GM18909 (cell line): Measurements from ENCODE around the gene RASSF4.
A peak's percentile ranks its signal among the peaks of the same experiment; 100 is the strongest.

Experiments used
- ATAC-seq: cut with Tn5 transposase; IDR thresholded peaks from one replicate; pipeline ENCODE4 v1.9.1; 2021; ENCODE audit warnings: mild to moderate bottlenecking; ENCODE audit not compliant: unreplicated experiment, poor library complexity

Gene RASSF4

DNA sequence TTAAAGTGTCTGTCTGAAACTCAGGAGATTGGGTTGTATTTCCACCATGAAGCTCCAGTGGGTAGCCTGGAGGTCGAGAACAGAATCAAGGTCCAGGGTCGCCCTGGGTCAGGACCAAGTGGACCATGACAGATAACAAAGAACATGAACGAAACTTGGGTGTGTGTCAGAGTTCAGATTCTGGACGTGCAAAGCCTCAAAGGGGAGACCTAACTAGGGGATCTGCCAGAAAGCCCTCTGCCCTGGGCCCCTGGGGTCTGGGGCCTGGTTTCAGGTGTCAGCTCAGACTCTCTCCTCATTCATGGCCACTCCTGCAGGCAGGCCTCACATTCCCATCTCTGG lies 1.6 kb downstream of the RASSF4 start:
- ATAC-seq = no peak

DNA sequence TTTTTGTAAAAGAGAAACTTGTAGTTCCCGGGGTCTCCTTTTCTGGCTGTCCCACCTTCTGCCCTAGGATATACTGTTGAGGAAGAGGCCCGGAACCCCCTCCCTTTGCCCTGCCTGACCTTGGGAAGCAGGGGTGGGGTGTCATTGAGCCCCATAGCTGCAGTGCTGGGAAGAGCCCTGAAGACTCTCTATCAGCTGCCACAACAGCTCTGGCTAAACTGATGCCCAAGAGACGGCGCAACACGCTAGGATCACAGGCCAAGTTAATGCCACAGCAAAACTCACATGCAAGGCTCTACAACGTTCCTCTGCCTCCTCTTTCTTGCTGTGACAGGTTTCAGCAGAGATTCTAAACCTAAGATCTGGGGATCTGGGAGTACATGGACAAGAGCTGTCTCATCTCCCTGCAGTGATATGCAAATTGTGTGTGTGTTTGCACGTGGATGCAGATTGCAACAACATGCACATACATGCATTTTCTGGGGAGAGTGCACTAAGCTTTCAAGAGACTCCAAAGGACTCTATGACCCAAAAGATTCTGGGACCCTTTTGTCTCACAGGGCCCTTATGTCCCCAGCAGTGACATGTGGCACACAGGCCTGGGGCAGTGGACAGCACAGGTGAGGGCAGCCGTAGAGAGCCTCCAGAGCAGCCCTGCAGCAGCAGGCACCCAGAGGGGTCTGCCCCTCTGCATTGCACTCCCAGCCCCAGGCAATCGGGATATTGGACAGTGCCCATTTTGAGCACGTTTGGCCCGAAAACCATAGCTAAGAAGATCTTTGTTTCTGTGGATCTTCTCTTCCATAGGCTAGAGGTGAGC lies 2.5 kb downstream of the RASSF4 start:
- no peak for ATAC-seq

DNA sequence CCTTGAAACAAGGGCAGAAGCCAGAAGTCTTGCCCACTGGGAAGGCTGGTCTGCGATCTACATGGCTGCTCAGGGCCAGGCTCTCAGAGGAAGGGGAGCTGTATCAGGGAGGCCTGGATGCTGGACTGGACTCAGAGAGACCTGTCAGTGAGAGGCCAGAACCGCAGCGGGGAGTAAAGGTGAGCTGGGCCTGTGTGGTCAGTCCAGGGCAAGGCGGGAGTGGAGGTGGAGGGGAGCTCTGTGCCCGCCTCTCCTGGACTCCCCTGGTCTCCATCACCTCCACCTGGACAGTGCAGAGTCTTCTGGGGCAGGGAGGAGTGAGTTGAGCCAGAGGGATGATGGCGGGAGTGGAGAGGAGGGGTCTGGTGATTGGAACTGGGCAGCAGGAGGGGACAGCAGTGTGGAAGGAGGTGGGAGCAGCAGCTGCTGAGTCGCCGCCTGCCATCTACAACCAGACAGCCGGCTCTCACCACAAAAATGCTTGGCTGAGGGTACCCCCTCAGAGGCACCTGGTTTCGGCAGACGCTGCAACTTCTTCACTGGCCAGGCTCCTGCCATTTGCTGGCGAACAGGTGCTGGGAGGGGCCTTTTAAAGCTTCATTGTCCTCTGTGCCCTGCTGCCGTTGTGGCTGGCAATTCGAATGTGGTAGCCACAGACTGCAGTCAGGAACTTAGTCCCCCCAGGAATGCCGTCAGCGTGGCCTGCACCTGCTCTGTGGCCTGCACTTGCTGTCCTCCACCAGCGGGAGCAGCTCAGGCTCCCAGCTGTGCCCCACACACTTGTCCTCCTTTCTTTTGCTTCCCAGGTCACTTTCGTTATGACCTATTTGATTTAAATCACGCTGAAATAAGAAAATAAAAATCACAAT lies 3.5 kb downstream of the RASSF4 start:
- no peak for ATAC-seq

DNA sequence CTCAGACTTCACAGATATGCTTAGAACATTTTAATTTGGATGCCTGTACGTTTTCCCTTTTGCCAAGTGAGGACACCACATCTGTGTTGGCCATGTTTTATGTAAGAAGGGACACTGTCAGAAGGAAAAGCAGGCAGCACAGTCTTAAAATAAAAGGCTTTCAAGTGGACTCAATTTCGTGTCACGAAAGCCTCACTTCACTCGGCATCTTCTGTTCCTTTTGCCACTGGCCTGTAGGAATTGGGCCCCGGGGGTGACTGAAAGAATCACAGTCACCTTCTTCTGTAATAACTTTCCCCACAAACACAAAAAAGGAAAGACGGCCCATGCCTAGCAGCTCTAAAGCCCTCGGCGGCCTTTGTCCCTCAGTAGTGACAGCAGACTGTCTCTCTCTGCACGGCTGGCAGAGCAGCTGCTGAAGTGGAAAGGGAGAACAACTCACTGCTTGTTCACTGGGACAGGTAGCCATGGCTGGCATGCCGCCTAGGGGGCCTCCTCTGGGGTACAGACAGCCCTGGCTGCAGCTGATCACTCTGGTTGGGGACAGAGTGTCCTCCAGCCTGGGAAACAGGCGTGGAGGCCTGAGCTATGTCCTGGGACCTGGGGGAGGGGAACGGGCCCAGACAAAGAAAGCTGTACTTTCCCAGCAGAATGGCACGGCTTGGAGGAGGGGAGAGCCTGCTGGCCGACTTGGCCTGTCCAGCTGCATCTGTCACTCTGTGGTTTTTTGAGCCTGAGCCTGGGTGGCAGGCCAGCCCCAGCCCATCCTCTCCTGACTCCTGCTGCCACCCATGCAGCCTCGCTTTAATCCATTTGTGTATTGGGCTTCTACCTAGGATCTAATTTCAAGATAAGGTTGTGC lies 4.4 kb downstream of the RASSF4 start:
- no peak for ATAC-seq

DNA sequence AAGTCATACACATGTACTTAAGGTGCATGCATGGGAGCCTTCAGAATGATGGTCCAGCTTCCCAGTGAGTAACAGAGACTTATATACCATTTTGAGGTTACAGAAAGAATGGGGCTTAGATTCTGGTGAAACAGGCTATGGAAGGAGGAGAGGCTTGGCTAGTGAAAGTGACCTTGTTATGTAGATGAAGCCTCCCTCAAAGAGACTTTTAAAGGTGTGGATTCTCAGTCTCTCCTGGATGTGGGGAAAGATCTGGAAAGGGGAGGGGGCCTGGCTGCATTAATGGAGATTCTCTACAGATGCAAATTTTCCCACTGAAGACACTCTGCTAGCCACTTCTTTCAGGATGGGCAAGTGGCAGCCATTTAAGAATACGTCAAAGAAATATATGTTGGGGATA lies 5.5 kb downstream of the RASSF4 start:
- no peak for ATAC-seq

DNA sequence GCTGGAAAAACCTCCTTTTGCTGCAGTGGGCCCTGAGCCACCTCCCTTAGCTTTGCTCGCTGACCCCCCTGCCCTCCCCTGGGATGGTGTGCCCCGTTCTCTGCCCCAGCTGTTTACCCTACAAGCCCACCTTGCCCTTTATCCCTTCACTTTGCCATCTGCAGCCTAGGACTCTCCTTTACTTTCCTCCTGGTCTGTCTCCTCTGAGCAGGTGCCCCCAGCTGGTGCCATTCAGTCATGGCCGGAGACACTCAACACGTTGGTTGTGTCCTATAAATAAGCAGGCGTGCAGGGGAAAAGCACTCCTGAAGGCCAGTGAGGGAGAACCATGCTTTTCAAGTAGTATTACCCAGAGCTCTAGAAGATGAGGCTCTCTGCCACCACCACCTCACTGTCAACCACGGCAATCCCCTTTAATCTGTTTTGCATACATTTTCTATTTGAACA lies 6.1 kb downstream of the RASSF4 start:
- ATAC-seq = peak; percentile 47

DNA sequence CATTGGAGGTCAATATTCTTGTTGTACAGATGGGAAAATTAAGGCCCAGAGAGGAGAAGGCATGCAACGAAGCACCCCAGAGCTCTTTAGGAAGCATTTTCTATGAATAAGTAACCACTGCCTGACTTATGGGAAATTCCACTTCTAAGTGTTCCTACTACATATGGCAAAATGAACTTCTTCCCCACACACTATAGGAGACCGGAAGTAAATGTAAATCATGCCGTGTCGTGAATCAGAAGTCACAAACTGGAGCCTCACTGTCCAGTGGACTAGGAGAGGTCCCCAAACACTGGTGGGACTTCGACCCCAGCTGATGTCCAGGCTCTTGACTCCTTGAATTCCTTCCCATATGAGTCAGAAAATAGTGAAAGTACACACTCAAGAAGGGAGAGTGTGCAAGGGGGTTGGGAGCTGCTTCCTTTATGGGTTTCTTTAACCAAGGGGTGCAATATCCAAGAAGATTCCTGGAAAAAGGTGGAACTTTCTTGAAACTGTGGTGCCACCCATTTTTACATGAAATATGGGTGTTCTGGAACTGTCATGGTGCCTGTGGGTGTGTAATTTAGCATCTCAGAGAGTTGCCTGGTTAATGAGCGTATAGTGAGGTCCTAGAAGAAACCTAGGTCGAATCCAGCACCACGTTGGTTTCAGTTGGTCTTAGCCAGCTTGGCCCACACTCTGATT lies 6.7 kb downstream of the RASSF4 start:
- ATAC-seq = peak; percentile 45

DNA sequence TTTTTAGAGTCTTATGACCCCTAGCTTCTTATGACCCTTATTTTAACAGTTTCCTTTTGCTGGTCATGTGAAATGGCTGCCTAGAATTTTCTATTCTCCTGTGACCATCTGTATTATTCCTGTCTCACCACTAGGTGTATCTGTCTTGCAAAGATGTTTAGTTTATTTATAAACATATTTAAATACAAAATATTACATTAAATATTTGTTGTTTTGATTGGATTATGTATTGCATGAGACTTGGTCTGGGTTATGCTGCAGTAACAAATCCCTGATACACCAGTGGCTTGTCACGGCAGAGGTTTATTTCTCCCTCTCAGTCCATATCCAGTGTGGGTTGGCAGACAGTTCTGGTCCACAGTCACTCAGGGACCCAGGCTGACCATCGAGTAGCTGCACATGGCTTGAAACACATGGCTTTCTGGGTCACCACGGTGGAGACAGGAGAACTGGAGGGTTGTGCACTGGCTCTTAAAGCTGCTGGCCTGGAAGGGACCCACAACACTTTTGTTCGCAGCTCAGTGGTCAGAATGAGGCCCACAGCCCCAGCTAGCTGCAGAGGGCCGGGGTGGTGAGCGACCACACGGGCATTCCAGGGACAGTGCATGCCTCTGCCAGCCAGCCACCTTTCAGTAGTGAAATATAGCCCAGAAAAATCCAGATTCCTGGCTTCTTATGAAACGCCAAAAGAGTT lies 7.4 kb downstream of the RASSF4 start:
- no peak for ATAC-seq

DNA sequence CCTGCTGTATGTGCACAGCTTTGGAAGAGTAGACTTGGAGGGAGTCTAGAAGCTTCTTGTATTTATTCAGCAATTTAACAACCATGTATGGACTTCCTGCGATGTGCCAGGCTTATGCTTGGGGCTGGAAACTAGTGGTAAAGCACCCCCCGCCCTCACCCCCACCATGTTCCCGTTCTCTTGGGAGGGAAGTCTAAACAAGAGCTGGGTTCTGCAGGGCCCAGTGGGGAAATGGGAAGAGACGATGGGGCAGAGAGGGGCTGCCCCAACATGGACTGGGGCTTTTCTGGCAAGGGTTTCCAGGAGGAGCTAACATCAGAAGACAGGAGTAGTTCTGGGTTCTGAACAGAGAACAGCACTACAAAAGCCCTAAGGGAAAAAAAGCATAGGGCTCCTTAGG lies 8.0 kb downstream of the RASSF4 start:
- ATAC-seq = no peak

DNA sequence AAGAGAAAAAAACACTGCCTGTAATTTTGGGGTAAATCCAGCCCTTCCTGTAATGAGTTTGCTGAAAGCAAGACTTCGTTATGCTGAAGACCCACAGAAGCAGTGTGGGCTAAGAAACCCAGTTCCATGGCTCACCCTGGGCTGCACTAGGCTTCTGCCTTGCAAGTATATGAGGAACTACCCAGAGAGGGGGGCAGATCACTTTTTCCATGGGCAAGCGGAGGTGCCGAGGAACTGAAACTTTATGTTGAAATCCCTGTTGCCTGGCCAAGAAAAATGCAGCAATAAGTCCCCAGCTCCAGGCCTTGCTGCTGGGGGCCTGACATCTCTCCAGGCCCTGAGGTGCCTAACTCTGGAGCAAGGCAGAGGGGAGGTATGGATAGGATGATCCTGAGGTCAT lies 8.5 kb downstream of the RASSF4 start:
- no peak for ATAC-seq

DNA sequence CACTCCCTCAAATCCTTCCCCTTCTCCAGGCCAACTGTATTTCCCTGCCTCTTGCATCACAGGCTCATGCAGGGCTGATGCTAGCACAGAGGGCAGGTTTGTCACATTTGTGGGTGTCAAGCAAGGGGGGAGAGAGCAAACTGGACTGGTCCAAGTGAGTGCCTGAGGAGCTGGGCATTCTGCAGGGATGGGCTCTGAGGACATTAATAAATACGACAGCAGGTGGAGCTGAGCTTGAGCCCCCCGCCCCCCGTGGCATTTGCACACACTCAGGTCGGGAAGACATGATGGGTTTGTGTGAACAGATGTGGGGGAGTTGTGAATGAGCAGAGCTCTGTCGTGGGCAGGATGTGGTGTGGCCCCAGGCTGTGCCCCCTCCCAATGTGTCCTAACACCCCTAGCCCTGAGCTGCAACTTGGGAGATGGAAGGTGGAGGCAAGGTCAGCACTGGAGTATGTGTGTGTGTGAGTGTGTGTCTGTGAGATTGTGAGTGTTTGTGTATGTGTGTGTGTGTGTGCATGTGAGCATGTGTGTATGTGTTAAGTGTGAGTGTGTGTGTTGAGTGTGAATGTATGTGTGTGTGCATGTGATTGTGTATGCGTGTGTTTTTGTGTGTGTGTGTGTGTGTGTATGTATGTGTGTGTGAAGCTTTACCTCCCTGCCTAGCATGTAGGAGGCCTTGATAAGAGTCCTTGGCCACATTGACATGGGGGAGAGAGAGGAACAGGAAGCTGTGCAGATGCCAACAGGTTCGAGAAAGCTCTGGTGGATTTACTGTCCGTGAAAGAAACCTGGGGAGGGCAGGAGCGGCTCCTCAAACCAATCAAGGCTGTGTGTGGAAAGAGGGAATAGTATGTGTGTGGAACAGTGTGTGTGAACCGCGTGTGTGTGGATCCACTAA lies 9.1 kb downstream of the RASSF4 start:
- no peak for ATAC-seq

DNA sequence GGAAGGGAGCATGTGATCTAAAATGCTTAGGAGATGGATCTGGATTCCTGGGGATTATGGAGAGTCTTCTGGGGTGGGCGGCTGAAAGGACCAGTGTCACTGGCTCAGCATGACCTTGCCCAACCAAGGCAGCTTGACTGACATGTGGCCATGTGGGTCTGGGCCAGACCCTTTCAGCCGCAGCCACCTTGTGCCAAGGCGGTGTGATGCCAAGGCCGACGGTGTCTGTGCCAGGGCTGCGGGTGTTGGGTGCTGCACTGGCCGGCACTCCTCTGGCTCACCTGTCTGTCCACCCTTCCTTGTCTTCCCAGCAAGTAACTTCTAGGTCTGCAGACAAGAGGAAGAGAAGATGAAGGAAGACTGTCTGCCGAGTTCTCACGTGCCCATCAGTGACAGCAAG lies 10.3 kb downstream of the RASSF4 start:
- ATAC-seq = no peak

DNA sequence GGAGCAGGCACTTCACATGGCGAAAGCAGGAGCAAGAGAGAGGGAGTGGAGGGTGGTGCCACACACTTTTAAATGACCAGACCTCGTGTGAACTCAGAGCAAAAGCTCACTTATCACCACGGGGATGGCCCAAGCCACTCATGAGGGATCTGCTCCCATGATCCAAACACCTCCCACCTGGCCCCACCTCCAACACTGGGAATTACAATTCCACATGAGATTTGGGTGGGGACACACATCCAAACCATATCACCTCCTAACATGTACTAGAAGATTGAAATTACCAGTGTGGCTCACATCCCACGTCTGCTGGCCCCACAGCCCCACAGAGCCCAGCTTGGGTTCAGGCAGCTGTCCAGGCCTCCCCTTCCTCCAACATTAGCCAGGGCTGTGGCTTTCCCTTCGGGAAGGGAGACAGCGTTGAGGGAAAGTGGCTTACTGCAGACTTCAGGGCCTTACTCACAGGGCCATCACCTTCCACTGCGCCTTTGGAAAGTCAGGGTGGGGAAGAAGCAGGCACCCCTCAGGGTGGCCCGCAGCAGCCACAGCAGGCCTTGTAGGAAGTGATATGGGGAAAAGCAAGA lies 11.3 kb downstream of the RASSF4 start:
- no peak for ATAC-seq

DNA sequence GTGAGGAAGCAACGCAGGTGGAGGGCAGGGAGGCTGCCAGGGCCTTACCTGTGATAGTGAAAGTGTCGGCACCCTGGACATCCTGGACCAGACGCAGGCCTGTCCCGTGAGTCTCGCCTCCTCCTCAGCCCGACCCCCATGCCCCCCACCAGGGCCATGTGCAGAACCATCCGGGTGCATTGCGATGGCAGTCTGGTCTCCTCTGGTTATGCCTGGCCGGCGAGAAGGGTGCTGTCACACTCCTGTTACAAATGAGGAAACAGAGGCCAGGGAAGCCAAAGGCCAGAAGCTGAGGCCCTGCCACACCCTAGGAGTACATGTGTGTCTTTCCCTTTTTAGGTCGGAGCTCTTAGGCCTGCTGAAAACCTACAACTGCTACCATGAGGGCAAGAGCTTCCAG lies 11.8 kb downstream of the RASSF4 start:
- no peak for ATAC-seq

DNA sequence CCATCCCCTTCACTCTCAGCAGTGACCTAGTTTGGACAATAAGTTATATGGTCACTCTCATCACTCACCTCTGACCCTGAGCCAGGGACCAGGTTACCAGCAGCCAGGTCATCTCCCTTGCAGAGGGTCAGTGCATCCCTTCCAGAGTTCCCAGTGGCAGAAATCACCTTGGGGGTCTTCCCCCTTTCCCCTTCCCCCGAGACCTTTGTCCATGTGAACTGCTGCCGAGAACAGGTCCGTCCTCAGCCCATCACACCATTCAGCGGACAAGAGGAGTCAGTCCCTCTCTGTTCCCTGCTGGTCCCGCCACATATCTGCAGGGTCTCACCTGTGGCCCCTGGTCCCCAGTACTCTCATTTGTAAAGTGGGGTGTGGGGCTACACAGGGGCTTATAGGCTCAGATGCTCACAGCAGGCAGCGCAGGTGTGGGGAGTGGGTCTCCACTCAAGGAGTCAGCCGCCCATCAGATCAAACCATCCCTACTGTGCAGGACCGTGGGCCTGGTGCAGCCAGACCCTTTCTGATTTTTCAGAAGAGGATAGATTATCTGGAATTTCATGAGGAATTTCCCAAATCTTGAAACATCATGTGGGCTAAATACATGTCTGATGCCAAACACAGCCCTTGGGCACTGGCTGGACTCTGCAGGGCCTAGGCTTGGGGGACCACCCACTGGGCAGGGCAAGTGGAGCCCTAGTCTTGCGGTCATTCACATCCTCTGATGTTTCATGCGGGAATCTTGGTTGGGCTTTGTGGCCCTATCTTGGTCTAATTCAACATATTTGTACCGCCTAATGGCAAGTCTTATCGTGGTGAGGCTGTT lies 12.5 kb downstream of the RASSF4 start:
- no peak for ATAC-seq

DNA sequence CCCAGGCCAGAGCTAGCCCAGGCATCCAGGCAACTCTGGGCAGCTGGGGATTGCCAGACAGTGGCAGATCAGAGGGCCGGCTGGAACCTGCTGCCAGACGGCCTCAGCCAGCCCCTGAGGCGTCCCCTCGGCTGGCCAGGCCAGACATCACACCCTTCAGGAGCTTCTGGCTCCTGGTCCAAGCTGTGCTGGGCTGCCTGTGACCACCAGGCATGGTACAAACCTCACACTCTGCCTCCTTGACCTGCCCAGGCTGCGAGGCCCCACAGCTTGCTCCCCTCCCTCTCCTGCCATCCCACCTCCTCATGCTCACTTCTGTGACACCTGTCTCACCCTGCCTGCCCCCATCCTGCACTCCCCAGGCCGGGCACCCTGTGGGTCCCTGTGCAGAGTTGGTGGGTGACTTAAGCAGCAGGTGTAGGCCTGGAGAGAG lies 13.3 kb downstream of the RASSF4 start:
- ATAC-seq = no peak

DNA sequence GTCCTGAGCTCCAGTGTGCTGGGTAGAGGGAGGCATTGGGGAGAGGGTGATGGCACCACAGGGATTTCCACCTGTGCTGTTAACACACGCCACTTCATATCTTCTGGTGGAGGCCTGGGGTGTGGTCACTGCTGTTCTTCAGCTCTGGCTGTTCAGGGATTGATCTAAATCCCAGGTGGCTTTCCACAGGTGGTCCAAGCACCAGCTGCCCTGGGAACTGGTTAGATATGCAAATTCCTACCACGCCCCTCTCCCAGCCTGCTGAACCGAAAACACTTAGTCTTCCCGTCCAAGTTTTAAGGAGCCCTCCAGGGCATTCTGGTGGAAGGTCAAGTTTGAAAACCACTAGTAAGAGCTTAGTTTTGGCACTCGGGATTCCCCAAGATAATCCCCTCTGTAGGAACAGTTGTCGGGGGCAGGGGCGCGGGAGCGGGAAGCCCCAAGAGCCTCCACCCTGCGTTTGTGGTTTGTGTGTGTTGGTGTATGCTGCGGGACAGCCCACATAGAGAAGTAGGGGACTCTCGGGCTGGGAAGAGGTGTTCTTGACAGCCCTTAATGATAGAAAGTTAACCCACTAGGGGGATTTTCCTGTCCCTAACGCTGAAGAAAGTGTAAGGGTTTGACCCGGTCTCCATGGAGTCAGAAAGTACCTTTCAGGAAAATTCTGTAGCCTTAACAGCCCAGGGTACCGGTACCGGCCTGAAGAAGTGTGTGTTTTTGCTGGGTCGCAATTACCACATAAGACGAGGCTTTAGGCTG lies 13.9 kb downstream of the RASSF4 start:
- ATAC-seq = no peak
